ENCODE measurements around the gene IHH.

IHH gene

GRCh38 chr2:219073413-219074129 is 12.8 kb upstream of the IHH start:
- DNase-seq (ENCODE audit: low read depth), result peak; percentile 82

- no peak for DNase-seq (ENCODE audit: low read depth)
These were observed 12.1 kb upstream of the IHH start for GRCh38 chr2:219072741-219073250.

GRCh38 chr2:219071131-219071816 is 10.6 kb upstream of the IHH start:
- DNase-seq (ENCODE audit: low read depth), result peak; percentile 37

GRCh38 chr2:219065484-219065883 is 4.8 kb upstream of the IHH start:
- no peak for DNase-seq (ENCODE audit: low read depth)

GRCh38 chr2:219062081-219062480 is 1.4 kb upstream of the IHH start:
- DNase-seq (ENCODE audit: low read depth), result no peak

- DNase-seq (ENCODE audit: low read depth), result no peak
These were observed 717 bp downstream of the IHH start for GRCh38 chr2:219059725-219060682.

- DNase-seq (ENCODE audit: low read depth), result no peak
These were observed 1.4 kb downstream of the IHH start for GRCh38 chr2:219059375-219059724.

GRCh38 chr2:219058541-219059374 is 2.0 kb downstream of the IHH start:
- peak; percentile 15 for DNase-seq (ENCODE audit: low read depth)

GRCh38 chr2:219057709-219058540 is 2.8 kb downstream of the IHH start:
- DNase-seq (ENCODE audit: low read depth), result peak; percentile 70

- DNase-seq (ENCODE audit: low read depth), result peak; percentile 9
These were observed 3.6 kb downstream of the IHH start for GRCh38 chr2:219056896-219057708.

GRCh38 chr2:219056176-219056895 is 4.4 kb downstream of the IHH start:
- no peak for DNase-seq (ENCODE audit: low read depth)

GRCh38 chr2:219054956-219055903 is 5.5 kb downstream of the IHH start:
- DNase-seq (ENCODE audit: low read depth), result no peak

GRCh38 chr2:219049282-219049681 is 11.4 kb downstream of the IHH start:
- no peak for DNase-seq (ENCODE audit: low read depth)

- peak; percentile 35 for DNase-seq (ENCODE audit: low read depth)
These were observed 14.7 kb downstream of the IHH start for GRCh38 chr2:219045937-219046550.

GRCh38 chr2:219042750-219043149 is 18.0 kb downstream of the IHH start:
- no peak for DNase-seq (ENCODE audit: low read depth)

GRCh38 chr2:219042157-219042556 is 18.6 kb downstream of the IHH start:
- DNase-seq (ENCODE audit: low read depth), result no peak

GRCh38 chr2:219041252-219041651 is 19.5 kb downstream of the IHH start, which contains the start of gene CFAP65:
CFAP65 (minus strand) TSS chr2:219041516; CDS start chr2:219039048, 2,468 bp downstream.
- DNase-seq (ENCODE audit: low read depth), result peak; percentile 57

Measured in ELR (cell line).